ENCODE measurements around the gene MAP3K15.

GRCh38 chrX:19462231-19462630, 53.1 kb downstream of the MAP3K15 start:
- no peak for TF ChIP-seq CTCF (IDR thresholded peaks at IDR 0.05)
- TF ChIP-seq POLR2A (IDR thresholded peaks at IDR 0.05): no peak

Data from esophagus squamous epithelium (tissue), 4 donors.